ENCODE data around the gene NRDC.

NRDC gene

GRCh38 chr1:51758310-51758709 lies 120.2 kb downstream of the NRDC start:
- no peak for DNase-seq (ENCODE audit: low read depth)

DNA sequence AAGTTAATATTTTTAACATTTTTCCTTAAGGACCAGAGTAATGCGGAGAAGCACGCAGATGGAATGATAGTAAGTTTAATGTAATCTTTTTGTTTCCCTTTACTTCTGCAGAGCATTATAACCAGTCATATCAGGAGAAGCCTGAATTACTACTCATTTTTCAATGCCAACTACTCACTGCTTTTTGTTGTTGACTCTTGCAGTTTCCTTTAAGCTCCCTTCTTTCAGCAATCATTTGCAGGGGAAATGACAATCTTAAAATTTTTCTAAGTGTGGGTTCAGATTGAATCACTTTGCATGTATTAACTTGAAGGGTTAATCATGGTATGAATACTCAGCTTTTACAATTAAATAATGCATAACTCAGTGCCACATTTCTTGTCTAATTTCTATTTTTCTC lies 122.2 kb downstream of the NRDC start:
- no peak for DNase-seq (ENCODE audit: low read depth)

GRCh38 chr1:51755437-51755836 lies 123.1 kb downstream of the NRDC start:
- no peak for DNase-seq (ENCODE audit: low read depth)

- no peak for DNase-seq (ENCODE audit: low read depth)
Observed at GRCh38 chr1:51754666-51755065, 123.9 kb downstream of the NRDC start.

DNA sequence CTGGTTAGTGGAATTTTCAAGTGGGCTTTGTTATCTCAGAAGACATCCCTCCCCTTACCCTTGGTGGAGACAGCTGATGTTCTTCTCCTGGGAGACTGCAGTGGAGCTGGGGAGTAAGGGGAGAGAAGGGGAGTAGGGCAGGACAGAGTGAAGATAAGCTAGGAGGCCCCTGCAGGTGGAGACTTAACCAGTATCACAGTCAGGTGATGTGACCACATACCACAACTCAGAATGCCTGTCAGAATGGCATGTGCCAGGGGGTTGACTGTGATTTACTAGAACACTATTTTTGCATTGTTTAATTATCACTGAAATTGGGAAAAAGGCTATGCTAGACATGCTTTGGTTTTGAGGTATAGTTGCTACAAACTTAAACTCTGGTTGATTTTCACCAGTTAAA lies 124.6 kb downstream of the NRDC start:
- DNase-seq (ENCODE audit: low read depth): no peak

- no peak for DNase-seq (ENCODE audit: low read depth)
Observed at GRCh38 chr1:51752073-51752948, 126.2 kb downstream of the NRDC start.

- no peak for DNase-seq (ENCODE audit: low read depth)
Observed at GRCh38 chr1:51750729-51751128, 127.8 kb downstream of the NRDC start.

GRCh38 chr1:51750218-51750617 lies 128.3 kb downstream of the NRDC start:
- DNase-seq (ENCODE audit: low read depth): no peak

DNA sequence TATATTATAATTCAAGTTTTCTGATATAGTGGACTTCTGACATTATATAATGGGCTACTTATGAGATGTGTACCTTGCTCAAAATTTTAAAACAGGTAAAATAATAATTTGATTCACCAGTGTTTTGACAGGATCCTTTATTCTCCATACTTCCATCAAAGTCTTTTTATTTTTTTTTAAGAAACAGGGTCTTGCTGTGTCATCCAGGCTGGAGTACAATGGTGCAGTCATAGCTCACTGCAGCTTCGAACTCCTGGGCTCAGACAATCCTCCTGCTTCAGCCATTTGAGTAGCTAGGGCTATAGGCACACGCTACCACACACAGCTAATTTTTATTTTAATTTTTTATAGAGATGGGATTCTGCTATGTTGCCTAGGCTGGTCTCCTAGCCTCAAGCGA lies 129.4 kb downstream of the NRDC start:
- no peak for DNase-seq (ENCODE audit: low read depth)

DNA sequence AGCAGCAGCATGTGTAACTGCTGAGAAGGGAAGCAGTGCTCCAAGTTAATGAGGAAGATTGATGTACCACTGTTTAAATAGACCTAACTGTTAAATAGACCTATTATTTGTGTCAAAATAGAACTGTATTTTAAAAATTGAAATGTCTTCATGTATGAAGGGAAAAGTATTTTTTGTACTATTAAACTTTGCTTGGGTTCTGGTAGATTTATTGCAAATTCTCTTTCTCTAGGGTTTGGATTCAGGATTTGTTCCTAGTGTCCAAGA lies 133.3 kb downstream of the NRDC start:
- no peak for DNase-seq (ENCODE audit: low read depth)

- no peak for DNase-seq (ENCODE audit: low read depth)
Observed at GRCh38 chr1:51744506-51745303, 133.8 kb downstream of the NRDC start.

GRCh38 chr1:51741121-51741681 lies 137.3 kb downstream of the NRDC start:
- no peak for DNase-seq (ENCODE audit: low read depth)

DNA sequence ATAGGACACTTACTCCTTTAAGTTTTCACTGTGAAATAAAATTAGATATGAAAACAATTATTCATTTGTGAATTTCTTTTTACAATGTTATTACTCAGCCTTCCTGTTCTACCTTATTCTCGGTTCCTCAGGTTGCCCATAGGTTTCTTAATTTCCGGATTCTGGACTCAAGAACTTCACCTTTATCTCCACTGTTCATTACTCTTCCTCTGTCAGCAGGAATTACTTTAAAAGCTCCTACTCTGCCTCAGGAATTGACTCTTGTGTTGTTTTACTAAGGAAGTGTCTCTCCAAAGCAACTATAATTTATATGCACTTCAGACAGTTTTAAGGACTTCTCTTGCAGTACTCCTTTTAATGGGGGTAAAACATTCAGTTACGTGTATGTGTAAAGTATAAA lies 137.9 kb downstream of the NRDC start:
- DNase-seq (ENCODE audit: low read depth): no peak

Data from stimulated activated CD8-positive, alpha-beta memory T cell treated with anti-CD3 and anti-CD28 coated beads, Interleukin-15, amount 100 ng/mL, for 24 hours (primary cell).